Middle frontal gyrus (tissue), 1 donor: ENCODE measurements around the gene ZNF205.

Source experiments
- DNase-seq: peaks from one replicate; pipeline ENCODE4 v3.0.0-alpha.2; 2015; ENCODE audit warnings: low spot score; ENCODE audit errors: extremely low spot score

Gene ZNF205

GRCh38 chr16:3084969-3085670 lies 27.3 kb upstream of the ZNF205 start:
- no peak for DNase-seq

- no peak for DNase-seq
Observed at GRCh38 chr16:3085868-3086595, 26.4 kb upstream of the ZNF205 start.

- DNase-seq: no peak
Observed at GRCh38 chr16:3086596-3087242, 25.7 kb upstream of the ZNF205 start.

- no peak for DNase-seq
Observed at GRCh38 chr16:3087243-3088235, 24.8 kb upstream of the ZNF205 start.

GRCh38 chr16:3088450-3088849 lies 23.9 kb upstream of the ZNF205 start:
- DNase-seq: no peak

GRCh38 chr16:3088925-3089716 lies 23.3 kb upstream of the ZNF205 start:
- no peak for DNase-seq

- DNase-seq: no peak
Observed at GRCh38 chr16:3089717-3090592, 22.4 kb upstream of the ZNF205 start.

- no peak for DNase-seq
Observed at GRCh38 chr16:3091551-3091950, 20.8 kb upstream of the ZNF205 start.

- no peak for DNase-seq
Observed at GRCh38 chr16:3092501-3092941, 19.9 kb upstream of the ZNF205 start.

- DNase-seq: no peak
Observed at GRCh38 chr16:3094289-3095027, 17.9 kb upstream of the ZNF205 start.

- DNase-seq: no peak
Observed at GRCh38 chr16:3095869-3096268, 16.5 kb upstream of the ZNF205 start.

- no peak for DNase-seq
Observed at GRCh38 chr16:3096362-3096761, 16.0 kb upstream of the ZNF205 start.

GRCh38 chr16:3097266-3097665 lies 15.1 kb upstream of the ZNF205 start:
- DNase-seq: no peak

- DNase-seq: no peak
Observed at GRCh38 chr16:3098459-3099394, 13.7 kb upstream of the ZNF205 start, which contains the start of gene ZSCAN10. ZSCAN10 (minus strand) TSS chr16:3099294; CDS start chr16:3092937, 6,357 bp downstream.

- no peak for DNase-seq
Observed at GRCh38 chr16:3099395-3099731, 13.0 kb upstream of the ZNF205 start.

GRCh38 chr16:3099732-3100499 lies 12.5 kb upstream of the ZNF205 start:
- no peak for DNase-seq
